HG02623 (cell line): ENCODE results near the gene SACS.

Experiments used
- ATAC-seq: cut with Tn5 transposase; IDR thresholded peaks from one replicate; pipeline ENCODE4 v1.9.1; 2021; ENCODE audit warnings: moderate library complexity; ENCODE audit not compliant: unreplicated experiment

Gene SACS

GRCh38 chr13:23372264-23372906 lies 61.1 kb downstream of the SACS start:
- ATAC-seq: no peak

- no peak for ATAC-seq
Measured at GRCh38 chr13:23367907-23368306, 65.6 kb downstream of the SACS start.

- no peak for ATAC-seq
Measured at GRCh38 chr13:23365652-23366051, 67.8 kb downstream of the SACS start.

DNA sequence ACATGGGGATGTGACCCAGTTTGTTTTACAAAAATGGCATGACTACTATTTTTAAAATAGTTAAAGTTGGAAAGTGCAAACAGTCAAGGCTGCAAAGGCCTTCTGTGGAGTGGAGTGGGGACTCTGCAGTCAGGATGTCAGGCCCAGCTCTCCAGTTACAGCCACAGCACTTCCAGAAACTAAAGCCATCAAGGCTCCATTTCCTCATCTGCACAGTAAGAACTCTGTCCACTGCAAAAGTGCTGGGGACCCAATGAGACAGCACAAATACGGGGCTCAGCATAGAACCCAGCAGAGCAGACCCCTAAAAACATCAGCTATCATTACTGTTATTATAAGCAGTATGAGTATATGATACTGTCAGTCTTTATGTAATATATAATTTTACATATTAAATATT lies 73.6 kb downstream of the SACS start:
- ATAC-seq: no peak

DNA sequence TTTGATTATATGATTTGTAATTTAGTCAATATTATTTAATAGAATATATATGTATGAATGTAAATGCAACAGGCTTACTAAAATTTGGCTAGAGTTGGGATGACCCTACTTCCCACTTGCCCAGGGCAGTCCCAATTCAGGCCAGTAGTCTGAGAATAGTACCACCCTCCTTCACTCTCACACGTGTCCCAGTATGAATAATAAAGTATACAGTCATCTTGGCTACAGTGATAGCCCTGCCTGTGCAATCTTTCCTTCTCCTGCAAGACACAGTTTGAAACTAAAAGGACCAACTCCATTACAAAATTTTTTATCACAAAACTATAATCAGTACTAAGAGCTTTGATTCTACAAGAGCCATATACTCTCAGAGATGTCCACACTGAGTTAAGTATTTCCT lies 76.2 kb downstream of the SACS start:
- no peak for ATAC-seq

DNA sequence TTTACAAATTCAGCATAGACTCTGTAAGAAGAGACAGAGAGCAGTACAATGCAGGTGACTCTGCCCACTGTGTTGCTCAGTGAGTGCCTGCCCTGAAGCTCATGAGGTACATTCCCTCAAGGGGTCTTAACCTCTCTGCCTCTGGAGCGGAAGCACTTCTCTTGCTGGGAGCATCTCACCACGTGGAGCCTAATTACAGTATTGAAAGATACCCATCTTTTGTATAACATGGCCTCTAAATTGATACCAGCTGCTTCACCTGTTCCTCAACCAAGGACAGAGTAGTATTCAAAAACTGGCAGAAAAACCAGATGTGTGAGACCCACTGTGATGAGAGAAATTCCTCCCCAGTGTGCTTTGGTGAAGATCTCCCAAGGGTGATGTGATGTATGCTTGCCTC lies 77.1 kb downstream of the SACS start:
- ATAC-seq: no peak

- ATAC-seq: no peak
Measured at GRCh38 chr13:23354520-23354919, 79.0 kb downstream of the SACS start.

DNA sequence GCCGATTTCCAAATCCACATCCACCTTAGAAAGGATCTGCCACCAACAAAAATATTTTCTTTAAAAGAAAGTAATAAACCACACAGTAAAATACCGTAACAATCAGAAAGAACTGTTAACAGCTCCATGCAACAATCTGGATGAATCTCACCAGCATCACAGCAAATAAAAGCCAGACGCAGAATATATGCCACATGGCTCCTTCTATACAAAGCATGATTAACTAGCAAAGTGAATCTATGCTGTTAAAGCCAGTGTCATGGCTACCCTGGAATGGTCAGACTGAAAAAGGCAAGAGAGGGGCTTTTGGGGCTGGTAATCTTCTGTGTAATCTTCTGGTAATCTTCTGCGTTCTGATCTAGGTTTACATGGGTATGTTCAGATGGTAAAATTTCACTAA lies 81.3 kb downstream of the SACS start:
- no peak for ATAC-seq

GRCh38 chr13:23350009-23350408 lies 83.5 kb downstream of the SACS start:
- no peak for ATAC-seq

GRCh38 chr13:23349161-23349897 lies 84.2 kb downstream of the SACS start:
- ATAC-seq: no peak

- ATAC-seq: no peak
Measured at GRCh38 chr13:23348262-23349127, 85.0 kb downstream of the SACS start.

DNA sequence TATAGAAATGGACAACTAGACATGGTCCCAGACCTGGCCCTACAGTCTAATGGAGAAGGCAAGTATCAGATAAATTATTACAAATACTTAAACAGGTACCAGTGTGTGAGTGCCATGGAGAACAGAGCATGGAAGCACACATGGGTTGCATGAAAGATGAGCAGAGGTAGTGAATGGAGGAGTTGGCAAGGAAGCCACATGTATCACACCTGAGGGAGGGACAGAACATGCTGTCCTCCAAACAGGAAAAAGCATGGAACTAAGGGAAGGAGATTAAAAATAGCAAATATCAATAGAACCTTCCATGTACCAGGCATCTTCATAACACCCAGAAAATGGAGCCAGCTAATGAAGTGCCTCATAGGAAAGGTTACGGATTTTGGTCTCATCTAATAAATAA lies 85.9 kb downstream of the SACS start:
- no peak for ATAC-seq

DNA sequence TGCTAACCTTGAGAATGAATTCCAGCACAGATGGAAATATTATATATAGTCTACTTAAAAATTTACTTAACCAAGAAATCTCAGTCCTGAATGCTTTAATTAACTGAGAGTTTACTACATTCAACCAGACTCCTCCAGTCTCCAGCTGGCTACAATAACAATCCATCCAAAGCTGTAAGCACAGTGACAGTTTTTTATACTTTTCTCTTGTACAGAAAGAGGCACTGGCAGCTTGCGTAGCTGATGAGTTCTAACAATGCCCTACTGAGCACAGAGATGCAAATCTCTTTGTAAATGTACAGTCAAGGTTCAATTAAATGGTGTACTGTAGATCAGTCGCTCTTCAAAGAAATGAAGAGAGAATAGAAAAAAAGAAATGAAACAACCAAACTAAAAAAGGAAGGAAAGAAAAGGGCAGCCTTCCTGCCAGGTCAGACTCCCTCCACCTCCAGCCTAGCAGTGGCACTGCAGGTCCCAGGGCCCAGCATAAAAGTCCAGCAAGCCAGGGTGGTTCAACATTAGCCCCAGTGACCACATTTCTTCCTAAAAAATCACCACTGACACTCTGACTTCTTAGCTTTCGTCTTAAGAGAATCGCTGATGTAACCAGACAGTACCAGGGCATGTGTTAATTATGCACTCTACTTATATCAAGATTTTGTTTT lies 88.4 kb downstream of the SACS start:
- ATAC-seq: no peak

GRCh38 chr13:23339225-23339624 lies 94.3 kb downstream of the SACS start:
- no peak for ATAC-seq

GRCh38 chr13:23330356-23330755 lies 103.1 kb downstream of the SACS start:
- ATAC-seq: no peak

DNA sequence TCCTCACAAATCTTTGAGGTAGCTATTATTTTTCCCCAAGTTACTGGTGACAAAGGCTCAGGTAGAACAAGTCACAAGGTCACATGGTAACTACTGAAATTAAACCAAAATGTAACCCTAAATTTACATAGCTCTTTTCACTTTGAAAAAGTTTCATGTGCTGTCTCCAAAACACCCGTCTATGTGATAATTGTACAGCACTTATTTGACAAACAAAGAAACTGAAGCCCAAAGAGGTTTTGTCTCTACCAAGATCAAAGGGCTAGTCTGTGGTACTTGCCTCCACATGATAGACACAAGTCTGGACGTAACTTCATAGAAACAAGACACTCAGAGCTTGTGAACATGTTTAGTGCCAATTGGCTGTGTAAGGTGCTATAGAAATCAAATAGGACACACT lies 108.3 kb downstream of the SACS start:
- ATAC-seq: peak; percentile 37

DNA sequence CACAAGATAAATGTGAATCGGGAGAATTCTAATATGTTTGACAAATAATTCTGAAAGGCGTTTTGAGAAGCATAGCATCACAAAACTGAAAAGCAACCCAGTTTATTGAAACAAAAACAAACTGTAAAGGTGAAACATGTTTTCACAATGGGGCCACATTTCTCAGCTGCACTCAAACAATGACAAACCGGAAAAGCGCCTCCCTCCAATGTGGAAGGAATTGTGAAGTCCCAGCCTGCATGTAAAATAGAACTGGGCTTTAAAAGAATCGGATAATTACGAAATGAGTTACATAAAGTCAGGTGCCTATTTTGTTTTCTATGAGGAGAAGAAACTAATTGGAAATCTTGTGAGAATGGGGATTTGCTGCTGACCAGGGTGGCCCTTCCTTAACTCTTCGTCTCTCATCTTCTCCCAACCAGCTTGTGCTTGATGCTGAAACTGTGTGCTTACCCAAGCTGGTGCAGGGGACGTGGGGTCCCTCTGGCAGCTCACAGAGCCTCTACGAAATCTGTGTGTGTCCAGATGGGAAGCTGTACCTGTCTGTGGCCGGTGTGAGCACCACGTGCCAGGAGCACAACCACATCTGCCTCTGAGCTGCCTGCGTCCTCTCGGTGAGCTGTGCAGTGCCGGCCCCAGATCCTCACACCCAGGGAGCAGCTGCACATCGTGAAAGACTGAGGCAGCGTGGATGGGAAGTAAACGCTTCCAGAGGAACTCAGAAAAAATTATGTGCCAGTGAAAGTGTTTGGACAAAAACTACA lies 109.4 kb downstream of the SACS start:
- no peak for ATAC-seq

DNA sequence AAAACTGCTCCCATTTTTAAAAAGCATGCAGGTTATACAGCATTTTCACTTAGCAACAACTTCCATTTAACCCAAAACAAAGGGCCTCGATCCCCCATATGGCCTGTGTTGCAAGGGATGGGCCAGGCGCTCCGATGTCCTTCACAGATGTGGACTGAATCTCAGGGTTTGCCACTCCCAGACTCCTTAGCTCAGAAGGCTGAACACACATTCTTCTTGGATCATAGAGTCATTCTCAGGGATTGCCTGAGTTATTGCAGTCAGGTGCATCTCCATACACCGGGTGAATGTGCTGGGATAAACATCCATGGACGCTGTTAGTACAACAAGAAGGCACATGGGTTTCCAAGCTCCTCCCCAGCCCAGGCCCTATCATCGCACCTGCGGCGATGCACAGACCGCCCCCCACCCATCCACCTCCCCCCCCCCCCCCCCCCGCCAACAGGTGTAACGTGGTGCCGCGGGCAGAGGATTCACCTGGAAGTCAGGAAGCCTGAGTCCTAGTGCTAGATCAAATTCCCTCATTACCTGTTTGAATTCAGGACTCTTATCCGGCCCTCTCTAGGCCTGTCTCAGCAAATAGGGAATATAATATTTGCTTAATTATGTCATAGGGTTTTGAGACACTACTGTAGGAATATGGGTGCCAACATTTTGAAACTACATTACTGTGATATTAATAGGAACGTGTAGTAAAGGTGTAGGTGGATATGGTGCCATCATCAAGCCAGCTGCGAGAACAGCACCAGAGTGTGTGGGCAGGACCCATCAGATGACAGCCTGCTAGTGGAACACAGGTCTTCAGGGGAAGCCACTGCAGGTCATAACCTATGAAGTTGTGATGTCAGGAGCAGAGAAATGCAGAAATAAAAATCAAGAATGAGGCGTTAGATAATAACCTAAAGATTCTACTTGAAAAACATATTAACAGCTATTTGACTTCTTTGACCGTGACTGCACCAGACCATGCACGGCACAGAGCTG lies 110.9 kb downstream of the SACS start:
- ATAC-seq: no peak

DNA sequence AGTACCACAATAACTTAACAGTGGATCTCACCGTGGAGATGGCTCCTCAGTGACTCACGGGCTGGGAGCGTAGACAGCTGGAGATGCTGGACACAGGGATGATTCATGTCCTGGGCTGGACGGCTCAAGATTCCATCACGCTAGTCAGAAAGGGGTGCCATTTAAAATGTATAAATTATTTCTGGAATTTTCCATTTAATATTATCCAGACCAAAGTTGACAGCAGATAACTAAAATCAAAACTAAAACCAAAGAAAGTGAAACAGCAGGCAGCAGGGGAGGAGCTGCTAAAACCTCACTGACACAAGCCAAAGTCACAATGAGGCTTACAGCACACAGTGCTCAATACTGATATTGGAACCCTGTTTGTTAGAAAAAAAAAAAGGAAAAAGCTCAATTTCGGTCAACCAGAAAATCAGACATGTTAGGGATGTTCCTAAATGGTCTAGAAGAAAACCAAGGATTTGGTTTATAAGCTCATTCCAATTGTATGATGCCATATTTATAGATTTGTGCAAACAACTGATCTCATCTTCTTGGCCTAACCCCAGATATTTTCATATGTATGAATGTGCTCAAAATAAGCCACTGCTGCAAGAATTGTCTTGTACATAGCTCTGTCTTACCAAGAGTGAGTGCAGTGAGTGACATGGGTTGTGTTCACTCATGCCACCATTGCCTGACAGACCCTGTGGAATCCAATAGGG lies 111.8 kb downstream of the SACS start:
- peak; percentile 79 for ATAC-seq
